Activated T-cell treated with anti-CD3 and anti-CD28 coated beads for 48 hours (primary cell): Measurements from ENCODE around the gene TBC1D9B.

Experiments
- DNase-seq: peaks from one replicate; pipeline ENCODE4 v3.0.0-alpha.2; 2020; ENCODE audit warnings: low read depth

Gene TBC1D9B

GRCh38 chr5:179820483-179821297, 87.0 kb downstream of the TBC1D9B start, which contains the start of gene SQSTM1:
TSS of gene SQSTM1 (plus strand) at chr5:179820905. CDS start at chr5:179820937, 32 bp downstream.
- DNase-seq, result peak; percentile 85

- no peak for DNase-seq
Observed at GRCh38 chr5:179820127-179820482, 87.6 kb downstream of the TBC1D9B start.

GRCh38 chr5:179819296-179820126, 88.2 kb downstream of the TBC1D9B start:
- DNase-seq, result no peak

- DNase-seq, result peak; percentile 82
Observed at GRCh38 chr5:179818746-179819295, 88.9 kb downstream of the TBC1D9B start.

- no peak for DNase-seq
Observed at GRCh38 chr5:179817890-179818745, 89.6 kb downstream of the TBC1D9B start.

GRCh38 chr5:179817470-179817840, 90.2 kb downstream of the TBC1D9B start:
- no peak for DNase-seq

- no peak for DNase-seq
Observed at GRCh38 chr5:179816796-179817469, 90.8 kb downstream of the TBC1D9B start.

- no peak for DNase-seq
Observed at GRCh38 chr5:179816401-179816795, 91.3 kb downstream of the TBC1D9B start.

- no peak for DNase-seq
Observed at GRCh38 chr5:179815491-179816249, 92.0 kb downstream of the TBC1D9B start.

- DNase-seq, result no peak
Observed at GRCh38 chr5:179814090-179814489, 93.6 kb downstream of the TBC1D9B start.

- no peak for DNase-seq
Observed at GRCh38 chr5:179812997-179813607, 94.6 kb downstream of the TBC1D9B start.

GRCh38 chr5:179812135-179812825, 95.4 kb downstream of the TBC1D9B start:
- DNase-seq, result no peak
